ENCODE measurements around the gene FRMD6. TPM values are rescaled to one million over a fixed set of nuclear protein-coding genes. Genes with fewer than 3 reads are reported as not detected.

FRMD6 gene
- total RNA-seq, 4 donors from 2014 or later: 88.3 to 165 (median 119) TPM

- Histone ChIP-seq H3K9me3 (no peaks in the 10 kb centered on the region), H3K4me3 (no peak overlapping the region), H3K4me1 (peaks cover 4% of the 10 kb centered on the region), H3K36me3 (no peaks in the 10 kb centered on the region), H3K27me3 (no peaks in the 10 kb centered on the region), H3K27ac (no peak overlapping the region)
- no peak for TF ChIP-seq EP300 (IDR thresholded peaks at IDR 0.05)
- no peak for DNase-seq (ENCODE audit: low spot score in 2 of 2)
- WGBS: 85% methylated on average over 3 of the region's 3 CpGs
Observed at GRCh38 chr14:51643140-51643539, 8.6 kb upstream of the FRMD6 start.

DNA sequence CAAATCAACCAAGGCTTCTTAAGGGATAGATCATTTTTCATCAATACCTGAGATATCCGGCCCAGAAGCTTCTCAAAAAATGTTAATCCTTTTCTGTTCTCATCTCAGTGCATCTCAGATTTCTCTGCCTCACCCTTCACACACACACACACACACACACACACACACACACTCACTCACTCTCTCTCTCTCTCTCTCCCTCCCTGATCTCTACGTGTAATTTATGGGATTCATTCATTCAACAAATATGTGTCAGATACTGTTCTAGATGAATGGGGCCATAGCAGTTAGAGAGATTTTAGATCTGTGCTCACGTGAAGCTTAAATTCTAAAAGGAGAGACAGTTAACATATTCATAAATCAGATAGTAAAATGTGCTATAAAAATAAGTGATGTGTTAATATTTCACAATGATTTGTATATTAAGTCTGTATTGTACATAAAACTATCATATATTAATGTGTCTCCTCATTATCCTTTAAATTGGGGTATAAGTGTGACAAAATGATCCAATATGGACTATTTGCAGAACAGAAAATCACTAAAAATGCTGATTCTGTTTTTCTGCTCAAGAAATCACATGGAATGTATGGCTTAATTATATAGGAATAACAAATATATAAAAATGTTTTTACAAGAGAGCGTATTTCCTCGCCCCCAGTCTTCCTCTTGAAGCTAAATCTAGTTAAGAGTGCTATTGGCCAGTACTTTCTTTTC, 7.3 kb upstream of the FRMD6 start:
- no peak overlapping the region for H3K4me3 ChIP-seq
- WGBS: 76% methylated on average over 5 of the region's 5 CpGs
- no peak for TF ChIP-seq POLR2A (IDR thresholded peaks at IDR 0.05)

DNA sequence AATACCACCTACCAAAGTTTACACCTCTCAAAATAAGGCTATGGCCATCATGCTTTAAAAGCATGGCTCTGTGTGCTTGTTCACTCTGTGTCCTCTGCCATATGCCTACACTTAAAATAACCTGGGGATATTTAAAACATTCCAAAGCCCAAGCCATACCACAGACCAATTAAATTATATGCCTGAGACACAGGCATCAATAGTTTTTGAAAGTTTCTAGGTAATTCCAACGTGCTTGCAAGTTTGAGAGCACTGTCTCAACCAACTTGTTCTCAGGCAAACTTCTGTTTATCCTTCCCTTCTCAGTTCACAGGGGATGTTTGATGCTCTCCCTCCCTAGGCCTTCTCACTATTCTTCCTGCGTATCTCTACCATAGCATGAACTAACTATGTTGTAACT, 3.4 kb upstream of the FRMD6 start:
- Histone ChIP-seq H3K27me3 (no peaks in the 10 kb centered on the region), H3K4me1 (peaks cover 19% of the 10 kb centered on the region), H3K9me3 (no peaks in the 10 kb centered on the region), H3K36me3 (no peaks in the 10 kb centered on the region), H3K27ac (no peak overlapping the region), H3K4me3 (no peak overlapping the region)
- TF ChIP-seq CTCF (IDR thresholded peaks at IDR 0.05) (no peak), POLR2AphosphoS5 (IDR thresholded peaks at IDR 0.05) (no peak), POLR2A (IDR thresholded peaks at IDR 0.05) (no peak), EP300 (IDR thresholded peaks at IDR 0.05) (no peak)
- DNase-seq (ENCODE audit: low spot score in 2 of 2): no peak
- 49% methylated on average over 2 of the region's 2 CpGs for WGBS

More for the DNA sequence above, 7.3 kb upstream of the FRMD6 start:
- no peaks in the 10 kb centered on the region for H3K9me3 ChIP-seq
- H3K27ac ChIP-seq: no peak overlapping the region
- H3K4me1 ChIP-seq: peaks cover 4% of the 10 kb centered on the region
- H3K36me3 ChIP-seq: no peaks in the 10 kb centered on the region
- no peaks in the 10 kb centered on the region for H3K27me3 ChIP-seq
- no peak for DNase-seq (ENCODE audit: low spot score in 2 of 2)

DNA sequence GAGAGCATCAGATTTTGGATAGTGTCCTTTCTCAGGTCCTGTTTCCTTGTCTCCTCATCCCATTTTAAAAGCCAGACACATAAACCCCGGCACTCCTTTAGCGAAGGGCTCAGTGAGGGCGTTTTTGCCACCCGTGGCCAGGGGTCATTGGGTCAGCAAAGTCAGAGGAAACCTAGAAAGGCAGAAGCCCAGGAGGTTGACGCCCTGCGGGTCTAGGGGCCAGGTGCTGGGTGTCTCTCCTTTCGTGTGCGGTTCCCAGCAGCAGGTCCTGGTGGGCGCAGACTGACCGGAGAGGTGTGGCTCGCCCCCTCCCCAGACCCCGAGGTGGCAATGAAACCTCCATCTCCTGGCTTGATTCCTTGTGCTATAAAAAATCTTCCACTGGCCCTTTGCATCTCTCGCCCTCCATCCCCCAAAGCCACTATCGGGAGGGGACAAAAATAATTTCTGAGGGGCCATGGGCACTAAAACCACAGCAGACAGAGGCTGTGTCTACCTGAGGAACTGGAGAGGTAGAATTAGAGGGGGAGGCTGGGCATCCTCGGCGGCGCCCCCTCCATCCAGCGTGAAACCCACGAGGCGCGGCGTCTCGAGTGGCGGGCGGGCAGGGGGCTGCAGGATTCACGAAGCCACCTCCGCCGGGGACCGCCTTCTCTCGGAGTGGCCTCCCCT, 858 bp upstream of the FRMD6 start:
- Histone ChIP-seq H3K4me1 (peaks cover 43% of the 10 kb centered on the region), H3K4me3 (peak overlapping the region; percentile 94), H3K36me3 (no peaks in the 10 kb centered on the region), H3K27me3 (no peaks in the 10 kb centered on the region), H3K9me3 (no peaks in the 10 kb centered on the region), H3K27ac (peak overlapping the region; percentile 98)
- DNase-seq (ENCODE audit: low spot score in 2 of 2): peak in 1 of 2 donors; percentile 70
- 10% methylated on average over 18 of the region's 30 CpGs for WGBS
- TF ChIP-seq EP300 (IDR thresholded peaks at IDR 0.05) (no peak), CTCF (IDR thresholded peaks at IDR 0.05) (no peak), POLR2A (IDR thresholded peaks at IDR 0.05) (no peak), POLR2AphosphoS5 (IDR thresholded peaks at IDR 0.05) (no peak)

DNA sequence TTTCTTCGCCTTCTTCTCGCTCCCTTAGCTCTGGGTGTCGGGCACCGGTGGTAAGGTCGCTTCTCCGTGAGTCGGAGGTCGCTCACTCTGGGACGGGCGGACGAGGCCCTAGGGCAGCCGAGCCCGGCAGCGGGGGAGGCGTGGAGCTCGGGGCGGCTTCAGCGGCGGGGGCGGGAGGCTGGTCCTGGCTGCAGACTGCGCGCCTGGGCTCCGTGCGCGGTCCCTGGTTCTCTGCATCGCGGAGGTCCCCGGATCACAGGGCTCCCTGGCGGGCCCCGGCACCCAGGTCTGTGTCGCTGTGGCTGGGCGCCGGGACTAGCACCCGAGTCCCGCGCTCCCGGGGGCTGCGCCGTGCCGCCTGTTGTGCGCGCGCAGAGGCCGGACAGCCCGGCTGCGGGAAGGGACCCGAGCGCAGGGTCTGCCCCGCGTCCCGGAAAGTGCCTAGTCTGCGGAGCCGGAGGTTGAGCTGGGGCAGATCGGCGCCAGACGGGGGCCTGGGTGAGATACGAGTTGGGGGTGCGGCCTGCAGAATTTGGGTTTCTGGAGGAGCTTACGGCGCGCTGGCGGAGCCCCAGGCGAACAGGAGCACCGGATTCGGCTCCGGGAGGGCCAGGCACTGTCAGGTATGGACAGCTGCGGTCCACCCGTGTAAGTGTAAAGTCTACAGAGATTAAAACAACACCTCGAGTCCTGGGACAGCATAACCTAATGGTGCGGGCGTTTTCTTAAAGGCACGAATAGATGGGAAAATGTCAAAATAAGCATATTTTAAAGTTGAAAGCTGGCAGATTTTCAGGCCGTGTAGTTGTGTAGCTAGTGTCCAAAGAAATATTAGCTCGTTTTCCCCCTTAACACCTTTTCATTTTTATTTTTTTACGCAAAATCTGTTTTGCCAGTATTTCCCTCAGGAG, 713 bp downstream of the FRMD6 start:
- H3K4me1 ChIP-seq: peaks cover 51% of the 10 kb centered on the region
- TF ChIP-seq POLR2AphosphoS5 (IDR thresholded peaks at IDR 0.05): no peak
- no peak for TF ChIP-seq CTCF (IDR thresholded peaks at IDR 0.05)
- TF ChIP-seq EP300 (IDR thresholded peaks at IDR 0.05): no peak
- no peak for TF ChIP-seq POLR2A (IDR thresholded peaks at IDR 0.05)
- whole genome bisulfite sequencing: under 1% methylated on average over 33 of the region's 75 CpGs
- no peaks in the 10 kb centered on the region for H3K36me3 ChIP-seq
- no peaks in the 10 kb centered on the region for H3K9me3 ChIP-seq
- peak in 1 of 2 donors; percentile 81 for DNase-seq (ENCODE audit: low spot score in 2 of 2)
- peak overlapping the region; percentile 94 for H3K4me3 ChIP-seq
- H3K27me3 ChIP-seq: no peaks in the 10 kb centered on the region
- H3K27ac ChIP-seq: peak overlapping the region; percentile 98

Data from suprapubic skin (tissue), 4 donors.